Stimulated activated CD4-positive, alpha-beta T cell treated with anti-CD3 and anti-CD28 coated beads, Interleukin-2, amount 100 ng/mL, for 4 hours (primary cell): ENCODE measurements around the gene EFCC1.

Experiments used
- DNase-seq: peaks from one replicate; pipeline ENCODE4 v3.0.0-alpha.2; 2020; ENCODE audit warnings: low read depth

Gene EFCC1

DNA sequence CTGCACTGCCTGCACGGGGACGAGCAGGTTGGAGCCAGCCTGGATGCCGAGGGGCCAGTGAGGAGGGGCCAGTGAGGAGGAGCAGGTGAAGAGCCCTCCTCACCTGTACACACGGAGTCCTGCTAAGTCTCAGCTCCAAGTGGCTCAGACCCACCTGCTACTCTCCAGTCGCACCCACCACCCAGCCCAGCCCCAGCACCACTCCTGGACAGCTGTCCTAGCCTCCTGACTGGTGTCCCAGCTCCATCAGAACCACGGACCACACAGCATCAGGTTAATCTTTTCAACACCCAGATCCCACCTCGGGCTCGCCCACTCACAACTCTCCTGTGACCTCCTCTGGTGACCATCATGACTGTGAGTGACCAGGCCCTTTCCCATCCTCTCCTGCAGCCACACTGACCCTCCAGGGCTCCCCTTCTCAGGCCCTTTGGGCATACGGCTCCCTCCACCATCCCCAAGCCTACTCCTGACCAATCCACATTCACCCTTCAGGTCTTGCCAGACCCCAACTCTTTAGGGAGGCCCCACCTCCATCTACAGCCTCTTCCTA lies 13.8 kb downstream of the EFCC1 start:
- DNase-seq: no peak

DNA sequence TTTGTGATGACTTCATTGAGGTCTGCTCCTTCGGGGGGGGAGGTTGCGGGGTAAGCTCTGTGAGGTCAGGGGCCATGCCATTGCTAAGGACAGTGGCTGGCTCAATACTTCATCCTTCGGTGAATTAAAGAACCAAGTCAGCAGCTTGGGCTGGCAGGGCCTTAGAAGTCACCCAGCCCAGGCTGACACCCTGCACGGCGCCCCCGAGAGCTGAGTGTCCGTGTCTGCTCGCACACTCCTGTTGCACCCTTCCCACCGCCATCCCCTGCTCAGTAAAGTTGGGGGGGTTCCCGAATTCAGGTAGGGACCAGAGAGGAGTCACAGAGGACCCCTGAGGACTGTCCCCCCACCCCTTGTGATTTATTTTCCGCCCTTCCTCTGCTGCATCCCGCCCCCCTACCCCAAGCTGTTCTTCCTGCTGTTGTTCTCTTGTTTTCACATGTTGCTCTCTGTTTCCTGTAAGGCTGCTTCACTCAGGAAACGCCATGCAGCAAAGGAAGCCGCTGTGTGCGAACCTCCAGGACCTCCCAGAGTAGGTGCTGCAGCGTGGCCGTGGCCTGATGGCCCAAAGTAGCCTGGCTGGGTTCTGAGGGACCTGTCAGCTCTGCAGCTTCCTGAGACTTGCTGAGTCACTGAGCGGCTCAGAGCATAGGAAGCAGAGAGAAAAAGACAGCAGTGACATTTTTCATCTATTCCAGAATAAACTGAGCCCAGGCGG lies 14.4 kb downstream of the EFCC1 start:
- DNase-seq: no peak

DNA sequence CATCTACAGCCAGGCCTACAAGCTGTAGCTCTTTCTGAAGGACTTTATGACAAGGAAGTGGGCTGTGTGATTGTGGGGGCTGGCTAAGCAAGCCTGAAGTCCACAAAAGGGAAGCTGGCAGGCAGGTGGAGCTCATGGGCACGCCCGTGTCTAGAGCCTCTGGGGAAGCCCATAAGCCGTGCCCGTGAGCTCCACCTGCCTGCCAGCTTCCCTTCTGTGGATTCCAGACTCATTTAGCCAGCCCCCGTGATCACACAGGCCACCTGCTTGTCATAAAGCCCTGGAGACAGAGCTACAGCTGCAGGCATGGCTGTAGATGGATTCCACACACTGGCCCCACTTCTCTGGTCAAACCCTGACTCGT lies 15.2 kb downstream of the EFCC1 start:
- DNase-seq: no peak

DNA sequence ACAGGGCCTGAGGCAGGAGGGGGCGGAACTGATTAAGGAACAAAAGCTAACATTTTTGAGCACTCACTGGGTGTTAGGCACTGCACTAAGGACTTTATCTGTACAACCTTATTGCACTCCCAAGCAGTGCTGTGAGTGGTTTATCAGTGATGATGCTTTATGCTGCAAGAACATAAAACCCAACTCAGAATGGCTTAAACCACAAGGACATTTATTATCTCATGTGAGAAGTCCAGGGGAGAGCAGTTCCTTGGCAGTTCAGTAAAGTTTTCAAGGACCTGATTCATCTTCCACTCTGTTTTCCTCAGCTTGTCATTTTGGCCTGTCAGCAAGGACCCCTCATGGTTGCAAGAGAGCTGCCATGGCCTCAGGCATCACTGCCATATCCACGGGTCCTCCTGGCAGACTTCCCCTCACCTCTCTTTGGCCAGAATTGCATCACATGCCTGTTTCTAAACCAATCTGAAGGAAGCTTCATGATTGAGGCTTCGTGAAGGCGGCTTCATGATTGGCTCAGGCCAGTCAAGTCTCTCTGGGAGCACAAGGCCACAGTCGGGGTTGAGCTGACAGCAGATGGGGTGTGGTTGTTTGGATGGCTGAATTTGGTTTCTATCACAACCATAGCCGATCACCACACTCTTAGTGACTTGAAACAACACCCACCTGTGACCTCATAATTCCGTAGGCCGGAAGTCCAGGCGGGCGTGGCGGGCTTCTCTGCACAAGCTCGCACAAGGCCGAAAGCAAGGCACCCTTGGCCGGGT lies 15.8 kb downstream of the EFCC1 start:
- no peak for DNase-seq

DNA sequence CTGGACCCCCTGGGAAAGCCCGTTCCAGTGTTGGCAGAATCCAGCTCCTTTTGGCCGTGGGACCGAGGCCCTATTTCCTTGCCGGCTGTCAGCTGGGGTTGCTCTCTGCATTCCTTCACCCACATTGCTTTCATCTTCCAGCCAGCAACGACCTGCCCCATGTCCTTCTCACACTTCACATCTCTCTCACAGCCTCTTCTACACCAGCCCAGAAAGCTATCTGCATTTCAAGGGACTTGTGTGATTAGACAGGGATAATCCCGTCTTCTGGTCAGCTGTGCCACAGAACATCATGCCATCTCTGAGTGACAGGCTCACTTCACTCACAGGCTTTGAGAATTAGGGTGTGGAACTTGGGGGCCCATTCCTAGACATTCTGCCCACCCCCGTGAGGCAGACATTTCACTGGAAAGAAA lies 16.4 kb downstream of the EFCC1 start:
- DNase-seq: no peak

DNA sequence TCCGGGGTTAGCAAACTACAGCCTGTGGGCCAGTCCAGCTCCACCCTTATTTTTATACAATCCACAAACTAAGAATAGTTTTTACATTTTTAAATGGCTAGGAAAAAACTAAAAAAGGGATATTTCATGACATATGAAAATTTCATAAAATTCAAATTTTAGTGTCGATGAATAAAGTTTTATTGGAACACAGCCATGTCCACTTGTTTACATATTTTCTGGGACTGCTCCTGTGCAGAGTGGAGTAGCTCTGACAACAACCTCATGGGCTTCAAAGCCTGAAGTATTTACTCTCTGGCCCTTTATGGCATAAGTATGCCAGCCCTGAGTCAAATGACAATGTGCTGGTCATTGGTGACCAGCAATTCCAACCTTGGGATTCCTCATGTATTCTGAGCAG lies 17.2 kb downstream of the EFCC1 start:
- no peak for DNase-seq

DNA sequence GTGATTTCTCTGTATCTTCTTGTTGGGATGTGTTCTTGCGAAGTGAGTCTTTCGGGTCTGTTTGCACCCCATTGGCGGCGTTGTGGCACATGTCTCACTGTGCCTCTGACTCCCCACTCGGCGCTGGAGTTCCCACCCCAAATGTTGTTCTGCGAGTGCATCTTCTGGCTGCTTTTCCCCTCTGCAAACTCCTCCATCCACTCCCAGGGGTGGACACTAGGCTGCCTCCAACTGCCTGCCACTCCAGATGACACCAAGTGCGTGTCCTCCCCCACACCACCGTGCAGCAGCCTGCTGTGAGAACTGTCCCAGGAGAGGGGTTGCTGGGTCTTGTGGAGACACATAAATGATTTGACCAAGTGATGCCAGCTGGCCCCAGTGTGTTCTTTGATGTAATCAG lies 17.6 kb downstream of the EFCC1 start:
- no peak for DNase-seq

DNA sequence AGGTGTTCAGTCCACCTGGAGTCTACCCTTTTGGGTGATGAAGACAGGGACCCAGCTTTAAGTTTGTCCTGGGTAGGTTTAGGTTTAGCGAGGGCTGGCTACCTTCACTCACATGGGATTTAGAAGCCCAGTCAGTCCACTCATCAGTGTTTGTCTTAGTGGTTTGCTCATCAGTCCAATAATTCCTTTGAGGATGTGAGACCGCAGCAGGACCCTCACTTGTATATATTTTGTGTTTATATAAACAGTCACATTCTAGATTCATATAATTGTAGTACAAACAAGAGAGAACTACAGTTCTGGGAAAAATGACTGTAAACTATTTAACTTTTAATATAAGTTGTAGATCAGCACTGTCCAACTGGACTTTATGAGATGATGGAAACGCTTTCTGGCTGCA lies 18.2 kb downstream of the EFCC1 start:
- DNase-seq: no peak

DNA sequence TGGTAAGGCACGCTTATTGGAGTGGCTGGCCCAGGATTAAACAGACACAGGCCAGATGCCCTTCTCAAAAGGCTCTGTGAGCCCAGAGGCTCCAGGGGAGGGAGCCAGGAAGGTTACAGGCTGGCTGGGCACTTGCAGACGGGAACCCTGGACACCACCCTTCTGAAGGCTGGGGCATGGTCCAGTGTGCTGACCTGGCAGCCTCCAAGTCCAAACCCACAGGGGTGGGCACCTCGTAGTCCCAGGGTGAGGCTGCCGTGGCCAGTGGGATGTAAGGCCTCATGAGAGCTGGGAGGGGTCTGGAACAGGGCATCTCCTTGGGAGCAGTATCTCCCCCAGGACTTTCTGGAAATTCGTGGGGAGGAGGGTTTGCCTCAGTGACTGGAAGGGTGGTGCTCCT lies 19.6 kb downstream of the EFCC1 start:
- DNase-seq: no peak

DNA sequence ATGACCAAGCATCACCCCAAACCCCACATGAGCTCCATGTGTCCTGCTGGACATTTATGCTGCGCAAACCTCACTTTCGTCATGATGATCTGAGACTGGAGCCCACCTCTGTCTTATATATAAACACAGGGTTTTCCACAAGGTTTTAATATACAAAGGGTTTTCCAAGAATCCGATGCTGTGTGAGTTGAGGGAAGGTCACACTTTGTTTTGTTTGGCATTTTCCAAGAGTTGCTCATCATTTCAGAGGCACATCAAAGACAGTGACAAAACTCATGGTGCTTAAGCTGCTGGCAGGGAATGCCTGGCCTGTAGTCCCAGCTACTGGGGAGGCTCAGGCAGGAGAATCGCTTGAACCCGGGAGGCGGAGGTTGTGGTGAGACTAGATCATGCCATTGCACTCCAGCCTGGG lies 20.0 kb downstream of the EFCC1 start:
- DNase-seq: no peak

DNA sequence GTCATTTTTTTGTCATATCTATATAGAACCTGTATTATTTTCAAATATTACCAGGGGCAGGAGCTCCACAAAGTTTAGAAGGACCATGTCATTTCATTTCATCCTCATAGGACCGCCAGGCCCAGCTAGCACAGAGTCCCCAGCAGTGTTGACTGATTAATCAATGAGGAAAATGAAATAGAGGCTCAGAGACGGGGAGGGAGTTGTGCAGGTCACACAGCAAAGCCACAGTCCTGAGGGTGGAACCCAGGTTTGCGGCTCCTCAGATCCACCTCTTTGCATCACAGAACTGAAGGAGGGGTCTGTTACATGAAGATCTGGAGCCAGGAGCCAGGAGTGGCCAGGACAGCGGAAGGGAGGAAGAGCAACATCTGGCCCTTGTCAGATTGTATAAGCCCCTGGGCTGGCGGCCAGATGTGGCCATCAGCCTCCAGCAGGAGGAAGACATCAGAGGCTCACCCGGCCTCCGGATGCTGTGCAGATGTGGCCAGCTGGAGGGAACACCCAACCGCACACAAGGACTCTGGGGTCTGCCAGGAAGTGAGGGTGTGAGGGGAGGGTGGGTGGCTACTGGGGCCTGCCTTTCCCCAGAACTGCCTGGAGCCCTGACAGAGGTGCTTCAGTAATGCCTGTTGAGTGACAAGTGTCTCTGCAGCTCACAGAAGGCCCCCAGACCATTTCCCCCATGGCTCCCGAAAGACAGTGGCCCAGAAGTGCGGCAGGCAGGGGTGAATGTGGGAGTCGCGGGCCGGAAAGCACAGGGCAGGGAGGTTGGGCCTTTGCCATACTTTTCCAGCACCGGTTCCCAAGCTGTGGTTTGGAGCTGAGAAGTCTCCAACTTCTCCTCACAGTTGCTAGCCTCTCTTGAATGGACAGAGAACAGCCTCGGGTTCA lies 21.3 kb downstream of the EFCC1 start:
- no peak for DNase-seq

DNA sequence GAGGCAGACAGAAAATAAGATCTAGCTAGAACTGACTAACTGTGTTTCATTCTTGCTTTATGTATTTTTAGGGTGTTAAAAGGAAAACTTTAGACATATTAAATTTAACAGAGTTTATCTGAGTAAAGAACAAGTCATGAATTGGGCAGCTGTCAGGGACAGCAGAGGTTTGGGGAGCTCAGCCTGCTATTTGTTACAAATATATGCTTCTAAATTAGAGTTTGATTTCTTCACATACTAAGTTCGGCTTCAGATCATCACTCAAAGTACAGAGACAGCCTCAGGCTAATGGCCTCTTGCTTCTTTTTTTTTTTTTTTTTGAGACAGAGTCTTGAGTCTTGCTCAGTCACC lies 21.9 kb downstream of the EFCC1 start:
- no peak for DNase-seq

DNA sequence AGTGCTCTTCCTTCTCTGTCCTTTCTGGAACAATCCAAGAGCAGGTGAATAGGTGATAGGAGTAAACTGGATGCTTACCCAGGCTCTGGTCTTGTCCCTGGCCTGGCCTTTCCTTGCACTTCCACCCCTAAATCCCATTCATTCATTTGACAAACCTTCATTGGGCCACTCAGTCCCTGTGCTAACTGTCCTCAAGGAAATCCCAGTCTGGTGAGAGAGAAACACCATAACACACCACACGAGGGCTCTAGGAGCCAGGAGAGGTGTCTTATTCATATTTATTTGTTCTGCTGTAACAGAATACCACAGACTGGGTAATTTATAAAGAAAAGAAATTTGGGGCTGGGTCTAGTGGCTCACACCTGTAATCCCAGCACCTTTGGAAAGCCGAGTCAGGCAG lies 22.8 kb downstream of the EFCC1 start:
- DNase-seq: no peak

DNA sequence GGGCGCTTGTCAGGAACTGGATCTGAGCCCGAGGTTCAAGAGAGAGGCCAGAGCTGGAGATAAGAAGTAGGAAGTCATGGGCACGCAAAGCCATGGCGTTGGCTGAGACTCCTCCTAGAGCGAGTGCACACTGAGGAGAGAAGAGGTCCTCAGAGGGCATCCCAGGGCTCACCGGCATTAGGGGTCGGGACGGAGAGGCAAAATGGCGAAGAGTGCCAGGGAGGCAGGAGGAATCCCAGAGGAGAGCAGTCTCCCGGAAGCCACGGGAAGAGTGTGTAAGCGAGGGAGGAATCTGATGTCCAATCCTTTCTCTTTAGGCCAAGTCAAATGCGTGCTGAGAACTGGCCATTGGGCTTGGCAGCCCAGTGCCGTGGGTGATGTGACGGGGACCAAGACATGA lies 24.0 kb downstream of the EFCC1 start:
- no peak for DNase-seq

DNA sequence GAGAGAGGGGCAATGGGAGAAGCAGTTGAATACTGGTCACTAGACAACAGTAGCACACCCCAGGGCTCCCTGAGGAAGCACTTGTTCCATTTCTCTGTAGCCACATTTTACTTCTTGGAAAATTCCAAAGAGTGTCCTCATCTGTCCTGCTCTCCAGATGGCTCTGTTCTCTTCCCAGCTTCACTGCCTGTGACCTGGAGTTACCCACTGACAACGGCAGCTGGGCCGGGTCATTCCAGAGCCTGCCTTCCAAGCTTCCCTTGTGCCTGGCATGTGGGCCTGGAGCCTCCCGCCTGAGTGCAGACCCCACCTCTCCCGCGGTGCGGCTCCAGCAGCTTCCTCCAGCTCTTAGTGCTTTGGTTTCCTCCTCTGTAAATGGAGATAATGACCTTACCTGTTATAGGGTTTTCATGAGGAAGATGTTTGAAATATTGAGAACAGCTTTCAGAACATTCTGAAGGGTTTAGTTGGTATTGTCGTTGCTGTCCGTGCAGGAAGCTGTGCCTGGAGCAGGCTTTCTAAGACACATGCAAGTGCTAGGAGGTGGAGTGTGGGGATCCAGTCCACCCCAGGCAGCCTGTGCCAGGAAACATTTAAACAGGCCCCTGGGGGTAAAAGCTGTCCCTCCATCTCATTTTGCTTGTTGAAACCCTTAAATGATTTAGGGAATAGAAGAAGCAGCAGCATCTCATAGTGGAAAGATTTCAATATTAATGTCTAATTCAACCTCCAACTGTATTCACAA lies 24.8 kb downstream of the EFCC1 start:
- no peak for DNase-seq

DNA sequence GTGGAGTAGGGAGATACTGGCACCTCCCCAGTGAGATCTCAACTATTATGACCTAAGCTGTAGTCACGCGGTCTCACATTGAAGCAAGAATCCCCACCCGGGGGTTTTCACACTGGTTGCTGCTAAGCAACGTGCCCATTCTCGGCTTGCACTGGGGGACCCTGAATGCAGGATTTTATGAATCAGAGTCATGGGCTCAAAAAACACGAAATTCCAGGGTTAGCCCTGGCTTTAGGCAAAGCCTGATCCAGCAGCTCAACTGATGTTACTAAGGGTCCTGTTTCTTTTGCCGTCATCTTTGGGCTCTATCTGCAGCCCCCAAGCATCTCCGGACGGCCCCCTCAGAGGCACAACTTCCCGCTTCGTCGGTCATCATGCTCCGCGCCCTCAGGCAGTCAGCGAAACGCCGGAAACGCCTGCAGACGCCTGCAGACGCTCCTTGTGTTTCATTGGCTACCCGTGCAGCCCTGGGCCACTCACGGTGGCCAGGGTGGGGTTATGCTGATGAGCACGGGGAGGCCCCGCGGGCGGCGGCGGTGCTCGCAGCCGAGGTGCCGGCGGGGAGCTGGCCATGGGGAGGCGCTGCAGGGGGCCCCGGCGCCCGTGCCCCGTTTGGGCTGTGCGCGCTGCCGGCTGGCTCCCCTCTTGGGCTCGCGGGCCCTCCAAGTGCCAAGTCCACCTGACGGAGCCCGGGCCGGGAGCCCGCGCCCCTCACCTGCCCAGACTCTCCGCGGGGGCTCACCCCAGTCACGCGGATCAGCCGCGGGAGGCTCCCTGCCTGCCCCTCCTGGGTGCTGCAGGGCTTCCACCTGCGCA lies 25.8 kb downstream of the EFCC1 start:
- DNase-seq: peak; percentile 82

DNA sequence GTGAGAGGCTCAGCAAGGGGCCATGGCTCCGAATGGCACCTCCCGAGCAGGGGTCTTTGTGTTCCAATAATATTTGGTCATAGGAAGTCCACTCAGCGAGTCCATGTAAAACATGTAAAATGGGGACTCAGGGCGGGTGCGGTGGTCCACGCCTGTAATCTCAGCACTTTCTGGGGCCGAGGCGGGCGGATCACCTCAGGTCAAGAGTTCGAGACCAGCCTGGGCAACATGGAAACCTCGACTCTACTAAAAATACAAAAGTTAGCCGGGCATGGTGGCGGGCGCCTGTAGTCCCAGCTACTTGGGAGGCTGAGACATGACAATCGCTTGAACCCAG lies 26.4 kb downstream of the EFCC1 start:
- DNase-seq: no peak

DNA sequence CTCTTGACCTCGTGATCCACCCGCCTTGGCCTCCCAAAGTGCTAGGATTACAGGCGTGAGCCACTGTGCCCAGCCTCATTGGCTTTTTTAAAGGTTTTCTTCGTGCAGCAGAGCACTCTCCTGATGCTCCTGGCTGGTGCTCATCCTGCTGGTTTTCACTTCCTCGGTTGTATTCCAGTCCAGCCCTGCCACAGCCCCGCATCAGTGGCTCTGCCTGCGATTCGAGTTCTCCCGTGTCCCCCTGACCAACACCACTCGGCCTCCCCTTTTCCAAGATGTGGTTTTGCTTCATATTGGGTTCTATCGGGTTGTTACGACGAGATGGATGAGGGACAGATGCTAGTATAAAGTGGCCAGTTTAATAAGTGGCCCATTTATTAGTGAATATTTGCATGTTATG lies 27.8 kb downstream of the EFCC1 start:
- DNase-seq: no peak

DNA sequence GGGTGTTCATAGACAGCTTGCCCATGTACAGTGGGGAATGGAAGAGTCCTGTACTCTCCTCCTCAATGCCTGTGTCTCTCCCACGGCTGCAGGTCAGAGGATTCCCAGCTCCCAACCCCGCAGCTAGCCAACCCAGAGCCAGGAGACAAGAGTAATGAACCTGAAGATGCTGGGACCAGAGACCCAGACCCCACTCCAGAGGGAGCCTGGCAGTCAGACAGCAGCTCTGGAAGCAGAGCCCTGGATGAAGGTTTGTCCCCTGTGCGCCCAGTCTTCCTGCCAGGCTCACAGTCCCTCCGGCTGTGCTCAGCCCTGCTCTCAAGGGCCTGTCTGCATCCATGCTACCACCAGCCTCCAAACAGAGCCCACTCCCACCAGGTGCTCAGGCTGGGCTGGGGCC lies 29.5 kb downstream of the EFCC1 start:
- no peak for DNase-seq

DNA sequence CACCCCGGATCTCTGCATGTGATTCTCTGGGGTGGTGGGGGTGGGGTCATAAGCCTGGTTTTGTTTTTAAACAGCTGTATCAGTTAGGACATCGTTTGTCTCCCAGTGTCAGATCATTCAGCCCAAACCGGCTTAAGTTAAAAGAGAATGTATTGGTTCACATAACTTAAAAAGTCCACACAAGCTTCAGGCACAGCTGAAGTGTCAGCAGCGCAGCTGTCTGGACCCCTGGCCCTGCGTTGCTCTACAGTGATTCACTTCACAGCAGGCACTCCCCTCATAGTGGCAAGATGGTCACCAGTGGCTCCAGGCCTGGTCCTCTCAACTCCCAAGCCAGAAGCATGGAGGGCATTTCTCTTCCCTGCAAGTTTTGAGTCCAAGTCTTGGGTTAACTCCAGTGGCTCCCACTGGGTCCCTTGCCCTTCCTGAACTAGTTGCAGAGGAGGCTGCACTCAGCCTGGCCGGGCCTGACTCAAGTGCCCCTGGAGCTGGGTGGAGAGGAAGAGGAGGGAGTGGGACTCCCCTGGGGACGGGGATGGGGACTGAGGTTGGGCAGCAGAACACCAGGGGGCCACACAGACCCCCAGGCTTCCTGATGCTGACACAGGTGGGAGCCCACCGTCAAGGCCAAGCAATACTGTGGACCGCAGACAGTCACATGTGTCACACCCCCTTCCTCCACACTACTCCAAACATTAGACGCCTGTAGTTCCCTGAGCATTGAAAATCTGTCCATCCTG lies 30.5 kb downstream of the EFCC1 start:
- DNase-seq: no peak

DNA sequence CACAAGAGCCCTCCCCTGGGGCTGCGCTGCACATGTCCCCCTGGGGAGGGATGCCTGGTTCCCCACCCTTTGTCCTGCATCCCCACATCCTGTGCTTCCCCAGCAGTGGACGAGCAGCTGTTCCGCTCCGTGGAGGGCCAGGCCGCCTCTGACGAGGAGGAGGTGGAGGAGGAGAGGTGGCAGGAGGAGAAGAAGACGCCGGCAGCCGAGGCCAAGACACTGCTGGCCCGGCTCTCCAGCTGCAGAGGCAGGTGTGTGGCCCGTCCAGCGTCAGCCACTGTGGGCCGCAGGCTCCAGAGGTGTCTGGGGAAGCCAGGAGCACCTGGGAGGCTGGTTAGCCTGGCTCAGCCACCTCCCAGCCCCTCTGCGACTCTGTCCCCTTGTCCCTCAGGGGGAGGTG lies 31.6 kb downstream of the EFCC1 start:
- DNase-seq: no peak
